ENCODE data around the gene CTU1. TPM values are rescaled to one million over a fixed set of nuclear protein-coding genes. Genes with fewer than 3 reads are reported as not detected.

The CTU1 gene
- total RNA-seq, 2 donors from 2014 or later, result 4.8 to 7.7 TPM

GRCh38 chr19:51063664-51064063 lies 44.5 kb downstream of the CTU1 start:
- no peak overlapping the region for H3K4me3 ChIP-seq
- H3K36me3 ChIP-seq, result no peaks in the 10 kb centered on the region
- TF ChIP-seq, protein P1, sequence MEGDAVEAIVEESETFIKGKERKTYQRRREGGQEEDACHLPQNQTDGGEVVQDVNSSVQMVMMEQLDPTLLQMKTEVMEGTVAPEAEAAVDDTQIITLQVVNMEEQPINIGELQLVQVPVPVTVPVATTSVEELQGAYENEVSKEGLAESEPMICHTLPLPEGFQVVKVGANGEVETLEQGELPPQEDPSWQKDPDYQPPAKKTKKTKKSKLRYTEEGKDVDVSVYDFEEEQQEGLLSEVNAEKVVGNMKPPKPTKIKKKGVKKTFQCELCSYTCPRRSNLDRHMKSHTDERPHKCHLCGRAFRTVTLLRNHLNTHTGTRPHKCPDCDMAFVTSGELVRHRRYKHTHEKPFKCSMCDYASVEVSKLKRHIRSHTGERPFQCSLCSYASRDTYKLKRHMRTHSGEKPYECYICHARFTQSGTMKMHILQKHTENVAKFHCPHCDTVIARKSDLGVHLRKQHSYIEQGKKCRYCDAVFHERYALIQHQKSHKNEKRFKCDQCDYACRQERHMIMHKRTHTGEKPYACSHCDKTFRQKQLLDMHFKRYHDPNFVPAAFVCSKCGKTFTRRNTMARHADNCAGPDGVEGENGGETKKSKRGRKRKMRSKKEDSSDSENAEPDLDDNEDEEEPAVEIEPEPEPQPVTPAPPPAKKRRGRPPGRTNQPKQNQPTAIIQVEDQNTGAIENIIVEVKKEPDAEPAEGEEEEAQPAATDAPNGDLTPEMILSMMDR (IDR thresholded peaks at IDR 0.05), result no peak
- no peak overlapping the region for H3K27ac ChIP-seq
- DNase-seq (ENCODE audit: low spot score), result no peak
- H3K4me1 ChIP-seq, result peaks cover 0 to 14% of the 10 kb centered on the region in 2 donors
- no peaks in the 10 kb centered on the region for H3K9me3 ChIP-seq
- H3K27me3 ChIP-seq, result peaks cover 0 to 6% of the 10 kb centered on the region in 2 donors

DNA sequence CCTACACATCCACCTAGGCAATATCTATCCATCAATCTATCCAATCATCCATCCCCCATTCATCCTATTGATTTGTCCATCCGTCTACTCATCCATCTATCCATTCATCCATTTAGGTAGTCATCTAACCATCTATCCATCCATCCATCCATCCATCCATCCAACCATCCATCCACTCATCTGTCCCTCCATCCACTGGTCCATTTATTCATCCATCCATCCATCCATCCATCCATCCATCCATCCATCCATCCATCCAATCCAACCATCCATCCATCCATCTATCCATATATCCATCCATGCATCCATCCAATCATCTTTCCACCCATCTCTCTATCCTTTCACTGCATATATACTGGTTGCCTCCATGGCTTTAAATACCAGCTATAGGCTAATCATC lies 47.2 kb downstream of the CTU1 start:
- peaks cover 0 to 6% of the 10 kb centered on the region in 2 donors for H3K27me3 ChIP-seq
- H3K4me3 ChIP-seq, result no peak overlapping the region
- TF ChIP-seq, protein P1 (IDR thresholded peaks at IDR 0.05), result no peak
- H3K4me1 ChIP-seq, result peaks cover 0 to 14% of the 10 kb centered on the region in 2 donors
- no peak for DNase-seq (ENCODE audit: low spot score)
- H3K27ac ChIP-seq, result no peak overlapping the region
- no peaks in the 10 kb centered on the region for H3K36me3 ChIP-seq
- H3K9me3 ChIP-seq, result no peaks in the 10 kb centered on the region

DNA sequence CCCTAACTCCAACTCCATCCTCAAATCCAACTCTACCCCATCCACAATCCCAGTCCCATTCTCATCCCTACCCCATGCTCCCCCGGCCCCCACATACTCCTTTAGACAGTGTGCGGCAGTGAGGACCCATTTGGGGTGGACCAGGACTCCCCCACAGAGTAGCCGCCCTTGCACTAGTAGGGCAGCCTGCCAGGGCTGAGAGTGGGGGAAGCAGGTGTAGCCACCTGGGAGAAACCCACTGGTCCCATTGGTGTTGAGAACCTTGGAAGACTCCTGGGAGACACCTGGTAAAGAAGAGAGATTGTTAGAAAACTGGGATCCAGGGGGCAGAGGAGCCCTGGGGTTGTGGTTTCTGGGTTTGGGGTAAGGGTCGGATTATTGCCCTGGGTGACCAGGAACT lies 47.9 kb downstream of the CTU1 start:
- no peak for DNase-seq (ENCODE audit: low spot score)
- no peaks in the 10 kb centered on the region for H3K9me3 ChIP-seq
- H3K27me3 ChIP-seq, result peaks cover 0 to 6% of the 10 kb centered on the region in 2 donors
- no peak overlapping the region for H3K4me3 ChIP-seq
- TF ChIP-seq, protein P1 (IDR thresholded peaks at IDR 0.05), result no peak
- H3K36me3 ChIP-seq, result no peaks in the 10 kb centered on the region
- H3K27ac ChIP-seq, result no peak overlapping the region
- H3K4me1 ChIP-seq, result peaks cover 0 to 10% of the 10 kb centered on the region in 2 donors

GRCh38 chr19:51059715-51060114 lies 48.5 kb downstream of the CTU1 start:
- Histone ChIP-seq H3K4me1 (peaks cover 0 to 3% of the 10 kb centered on the region in 2 donors), H3K9me3 (no peaks in the 10 kb centered on the region), H3K4me3 (no peak overlapping the region), H3K36me3 (no peaks in the 10 kb centered on the region), H3K27ac (no peak overlapping the region), H3K27me3 (peaks cover 0 to 2% of the 10 kb centered on the region in 2 donors)
- TF ChIP-seq, protein P1 (IDR thresholded peaks at IDR 0.05), result no peak
- no peak for DNase-seq (ENCODE audit: low spot score)

DNA sequence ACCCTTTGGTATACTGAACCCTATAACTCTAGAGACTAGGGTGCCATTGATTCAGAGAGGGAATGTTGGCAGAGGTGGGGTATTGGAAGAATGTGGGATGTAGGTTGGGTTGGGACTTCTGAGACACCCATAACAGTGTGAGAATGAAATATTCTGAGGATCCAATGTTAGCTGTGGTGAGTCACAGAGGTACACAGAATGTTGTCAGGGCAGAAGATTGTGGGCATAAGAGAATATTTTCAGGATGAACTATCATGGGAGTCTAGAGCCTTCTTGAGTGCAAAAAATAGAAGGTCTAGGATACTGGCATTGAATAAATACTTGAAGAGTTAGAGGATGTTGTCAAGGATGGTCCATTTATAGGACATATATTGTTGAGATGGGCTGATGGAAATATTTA lies 52.3 kb downstream of the CTU1 start:
- Histone ChIP-seq H3K4me3 (no peak overlapping the region), H3K36me3 (no peaks in the 10 kb centered on the region), H3K27me3 (no peaks in the 10 kb centered on the region), H3K4me1 (no peaks in the 10 kb centered on the region), H3K9me3 (no peaks in the 10 kb centered on the region), H3K27ac (no peak overlapping the region)
- no peak for DNase-seq (ENCODE audit: low spot score)
- TF ChIP-seq, protein P1 (IDR thresholded peaks at IDR 0.05), result no peak

Other genes starting within 250 kb of the CTU1 start
- not detected for gene KLK2, start 235.0 kb downstream of the CTU1 start, total RNA-seq
- gene KLK4, start 197.0 kb downstream of the CTU1 start, total RNA-seq, result not detected
- 1 to 10 TPM; 2.6 to 3.1 TPM for gene KLK5, start 155.4 kb downstream of the CTU1 start, total RNA-seq
- not detected for gene KLK6, start 138.8 kb downstream of the CTU1 start, total RNA-seq
- 1 to 10 TPM; 1.5 to 1.6 TPM for gene KLK7, start 124.5 kb downstream of the CTU1 start, total RNA-seq
- gene KLK8, start 106.8 kb downstream of the CTU1 start, total RNA-seq, result 1 to 10 TPM in 1 of 2 donors, not detected in 1; 2.9 TPM
- gene KLK10, start 88.7 kb downstream of the CTU1 start, total RNA-seq, result 1 to 10 TPM in 1 of 2 donors, not detected in 1; 4.5 TPM
- 10 to 100 TPM; 12.5 to 24.4 TPM for gene KLK11, start 81.8 kb downstream of the CTU1 start, total RNA-seq
- not detected for gene KLK12, start 73.4 kb downstream of the CTU1 start, total RNA-seq
- not detected for gene KLK13, start 43.3 kb downstream of the CTU1 start, total RNA-seq
- gene KLK14, start 25.5 kb downstream of the CTU1 start, total RNA-seq, result under 1 TPM in 1 of 2 donors, not detected in 1; 0.35 TPM
- 1 to 10 TPM; 1.5 to 7.4 TPM for gene SIGLEC9, start 16.5 kb upstream of the CTU1 start, total RNA-seq
- gene SIGLEC7, start 33.9 kb upstream of the CTU1 start, total RNA-seq, result 1 to 10 TPM in 1 of 2 donors, under 1 TPM in 1; 0.26 to 1.7 TPM
- gene CD33, start 116.7 kb upstream of the CTU1 start, total RNA-seq, result 1 to 10 TPM; 2.3 to 4.2 TPM
- gene SIGLECL1, start 142.7 kb upstream of the CTU1 start, total RNA-seq, result not detected
- gene IGLON5, start 203.2 kb upstream of the CTU1 start, total RNA-seq, result under 1 TPM in 1 of 2 donors, not detected in 1; 0.31 TPM
- gene VSIG10L, start 233.7 kb upstream of the CTU1 start, total RNA-seq, result 1 to 10 TPM in 1 of 2 donors, under 1 TPM in 1; 0.79 to 1.1 TPM

Data from right atrium auricular region (tissue), 2 donors.